K562 (cell line): ENCODE measurements around the gene MCC. TPM values are rescaled to one million over a fixed set of nuclear protein-coding genes. Genes with fewer than 3 reads are reported as not detected.

ENCODE experiments used
- CREBBP ChIP-seq: IDR thresholded peaks from one replicate; pipeline ENCODE4 v1.6.1; 2012; ENCODE audit warnings: low read depth, mild to moderate bottlenecking, control low read depth, inconsistent platforms, low read length
- DMBX1 ChIP-seq: fragments of 250-450 bp; sonication (Bioruptor Pico); IDR thresholded peaks from 2 replicates; pipeline ENCODE4 v1.8.0; 2022; ENCODE audit warnings: inconsistent platforms, mild to moderate bottlenecking, moderate library complexity, borderline replicate concordance
- EGR1 ChIP-seq: fragments of 450-650 bp; conservative IDR thresholded peaks from 2 replicates; pipeline ENCODE4 v1.6.1; 2017; ENCODE audit warnings: mild to moderate bottlenecking
- HNRNPK ChIP-seq: fragments of 200-400 bp; formaldehyde crosslinking; IDR thresholded peaks from one replicate; pipeline ENCODE4 v1.6.1; 2018; ENCODE audit warnings: mild to moderate bottlenecking, low read depth, low read length; ENCODE audit not compliant: poor library complexity, severe bottlenecking
- MAZ ChIP-seq, 2 experiments: fragments of 450-650 bp in 1 of 2; sonication (generic) in 1 of 2; formaldehyde crosslinking; IDR thresholded peaks in 1 of 2; conservative IDR thresholded peaks in 1 of 2; 2 replicates each; pipeline versions ENCODE4 v1.4.0 to v1.5.0; 2020; ENCODE audit warnings: mild to moderate bottlenecking in 1 of 2, missing genetic modification reagents in 1 of 2
- SAFB2 ChIP-seq: fragments of 200-400 bp; formaldehyde crosslinking; IDR thresholded peaks from 2 replicates; pipeline ENCODE4 v1.6.1; 2018; ENCODE audit warnings: borderline replicate concordance, low read length, low read depth, moderate library complexity; ENCODE audit not compliant: severe bottlenecking
- VEZF1 ChIP-seq: fragments of 200-800 bp; sonication (Bioruptor generic); IDR thresholded peaks from 2 replicates; pipeline ENCODE4 v1.6.1; 2017; ENCODE audit warnings: missing genetic modification characterization, missing compliant biosample characterization
- ZNF398 ChIP-seq: fragments of 250-450 bp; sonication (Bioruptor Pico); IDR thresholded peaks from 2 replicates; pipeline ENCODE4 v1.8.0; 2021; ENCODE audit warnings: moderate library complexity, mild to moderate bottlenecking, inconsistent platforms
- ZNF75A ChIP-seq: fragments of 450-650 bp; formaldehyde crosslinking; IDR thresholded peaks from 2 replicates; pipeline ENCODE4 v1.4.0; 2020; ENCODE audit warnings: mild to moderate bottlenecking
- polyA plus RNA-seq, 8 experiments: library from polyadenylated mRNA; depleted of rRNA in 4 of 8; stranded (reverse) in 5 of 8; unstranded in 3 of 8; fragments of >200 nt; fragmentation: Nextera tagmentation in 2 of 8; fragmentation: Illumina TruSeq in 1 of 8; extraction: Ambion mirVana in 2 of 8; extraction: Trizol in 1 of 8; gene quantifications; 2 replicates each; pipeline versions ENCODE4 v1.2.1 to v1.2.3, GENCODE V29; 2011 to 2014; ENCODE audit warnings: inconsistent platforms in 1 of 8, missing spikeins in 1 of 8
- total RNA-seq, 7 experiments: library from RNA; depleted of rRNA in 6 of 7; stranded (reverse); fragments of >200 nt in 6 of 7; fragmentation: Illumina TruSeq in 2 of 7; extraction: Trizol in 2 of 7; gene quantifications; 2 replicates each; pipeline versions ENCODE4 v1.2.1 to v1.2.3, GENCODE V29; 2011 to 2021; ENCODE audit warnings: low replicate concordance in 1 of 7
- TF ChIP-seq, protein P1 (sequence below): sonication (generic); formaldehyde crosslinking; IDR thresholded peaks from 2 replicates; pipeline ENCODE4 v1.8.1; 2022; ENCODE audit warnings: missing genetic modification reagents
- TF ChIP-seq, protein P2 (sequence below): sonication (generic); formaldehyde crosslinking; IDR thresholded peaks from 2 replicates; pipeline ENCODE4 v1.5.0; 2020; ENCODE audit warnings: missing genetic modification reagents
- TF ChIP-seq, protein P3 (sequence below): fragments of 450-650 bp; IDR thresholded peaks from 2 replicates; pipeline ENCODE4 v1.6.1; 2017; ENCODE audit warnings: mild to moderate bottlenecking, moderate library complexity

MCC gene
- total and polyA plus RNA-seq, 9 of the 15 experiments (the other 6 are each of a cell fraction or from before 2014, with no cell fraction given), result 0.04 to 0.24 (median 0.06) TPM; not detected in 1

- peak; percentile 40; the same call in 1 of the 2 replicates for TF ChIP-seq VEZF1 (CRISPR knock-in tag)
- TF ChIP-seq, protein P1, sequence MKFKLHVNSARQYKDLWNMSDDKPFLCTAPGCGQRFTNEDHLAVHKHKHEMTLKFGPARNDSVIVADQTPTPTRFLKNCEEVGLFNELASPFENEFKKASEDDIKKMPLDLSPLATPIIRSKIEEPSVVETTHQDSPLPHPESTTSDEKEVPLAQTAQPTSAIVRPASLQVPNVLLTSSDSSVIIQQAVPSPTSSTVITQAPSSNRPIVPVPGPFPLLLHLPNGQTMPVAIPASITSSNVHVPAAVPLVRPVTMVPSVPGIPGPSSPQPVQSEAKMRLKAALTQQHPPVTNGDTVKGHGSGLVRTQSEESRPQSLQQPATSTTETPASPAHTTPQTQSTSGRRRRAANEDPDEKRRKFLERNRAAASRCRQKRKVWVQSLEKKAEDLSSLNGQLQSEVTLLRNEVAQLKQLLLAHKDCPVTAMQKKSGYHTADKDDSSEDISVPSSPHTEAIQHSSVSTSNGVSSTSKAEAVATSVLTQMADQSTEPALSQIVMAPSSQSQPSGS, result no peak
- TF ChIP-seq MAZ (CRISPR knock-in tag; conservative IDR thresholded peaks at IDR 0.05 in 1 of 2, IDR thresholded peaks at IDR 0.05 in 1 of 2), result 0 out of 4 replicates have a peak, but pooled peaks of 1 of the 2 experiments have one; percentile 13
- TF ChIP-seq, protein P2, sequence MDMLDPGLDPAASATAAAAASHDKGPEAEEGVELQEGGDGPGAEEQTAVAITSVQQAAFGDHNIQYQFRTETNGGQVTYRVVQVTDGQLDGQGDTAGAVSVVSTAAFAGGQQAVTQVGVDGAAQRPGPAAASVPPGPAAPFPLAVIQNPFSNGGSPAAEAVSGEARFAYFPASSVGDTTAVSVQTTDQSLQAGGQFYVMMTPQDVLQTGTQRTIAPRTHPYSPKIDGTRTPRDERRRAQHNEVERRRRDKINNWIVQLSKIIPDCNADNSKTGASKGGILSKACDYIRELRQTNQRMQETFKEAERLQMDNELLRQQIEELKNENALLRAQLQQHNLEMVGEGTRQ (CRISPR knock-in tag), result 0 out of 2 replicates have a peak, but pooled peaks have one; percentile 16
- no peak for TF ChIP-seq ZNF398 (CRISPR knock-in tag)
- no peak for TF ChIP-seq HNRNPK
- TF ChIP-seq CREBBP, result no peak
- no peak for TF ChIP-seq ZNF75A (CRISPR knock-in tag)
- TF ChIP-seq SAFB2, result no peak
- TF ChIP-seq, protein P3, sequence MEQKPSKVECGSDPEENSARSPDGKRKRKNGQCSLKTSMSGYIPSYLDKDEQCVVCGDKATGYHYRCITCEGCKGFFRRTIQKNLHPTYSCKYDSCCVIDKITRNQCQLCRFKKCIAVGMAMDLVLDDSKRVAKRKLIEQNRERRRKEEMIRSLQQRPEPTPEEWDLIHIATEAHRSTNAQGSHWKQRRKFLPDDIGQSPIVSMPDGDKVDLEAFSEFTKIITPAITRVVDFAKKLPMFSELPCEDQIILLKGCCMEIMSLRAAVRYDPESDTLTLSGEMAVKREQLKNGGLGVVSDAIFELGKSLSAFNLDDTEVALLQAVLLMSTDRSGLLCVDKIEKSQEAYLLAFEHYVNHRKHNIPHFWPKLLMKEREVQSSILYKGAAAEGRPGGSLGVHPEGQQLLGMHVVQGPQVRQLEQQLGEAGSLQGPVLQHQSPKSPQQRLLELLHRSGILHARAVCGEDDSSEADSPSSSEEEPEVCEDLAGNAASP, result no peak
- 0 out of 2 replicates have a peak, but pooled peaks have one; percentile 8 for TF ChIP-seq EGR1
- TF ChIP-seq DMBX1, result no peak
Observed at GRCh38 chr5:113294311-113295110, 193.7 kb downstream of the MCC start (continued).
